Mucosa of descending colon (tissue), 3 donors: ENCODE results near the gene C14orf119. TPM values are rescaled to one million over a fixed set of nuclear protein-coding genes. Genes with fewer than 3 reads are reported as not detected.
A peak's percentile ranks its signal among the peaks of the same experiment; 100 is the strongest.

Source experiments
- ATAC-seq: fragments of 200-7000 bp; cut with Tn5 transposase; one replicate; pipeline ENCODE4 v1.9.1; 2020; ENCODE audit warnings: mild to moderate bottlenecking, moderate library complexity
- DNase-seq, 3 donors: peaks; one replicate each; pipeline ENCODE4 v3.0.0-alpha.2; 2020
- H3K36me3 ChIP-seq: fragments of 200-600 bp; one replicate; pipeline ENCODE4 v1.8.0; 2021; ENCODE audit warnings: low read depth, mild to moderate bottlenecking
- H3K4me1 ChIP-seq: fragments of 200-600 bp; one replicate; pipeline ENCODE4 v1.8.0; 2021; ENCODE audit warnings: low read depth, mild to moderate bottlenecking
- H3K4me3 ChIP-seq: fragments of 200-600 bp; one replicate; pipeline ENCODE4 v1.8.0; 2021; ENCODE audit warnings: mild to moderate bottlenecking
- H3K9me3 ChIP-seq: fragments of 200-600 bp; one replicate; pipeline ENCODE4 v1.8.0; 2021; ENCODE audit warnings: mild to moderate bottlenecking
- intact Hi-C, 2 donors: fragments of 100-400 bp; cut with DNase I in 1 of 2; cut with micrococcal nuclease in 1 of 2; formaldehyde crosslinking; loops; one replicate each; pipeline versions ENCODE4 v1.11.0 to v1.11.1; 2022; cut with DNase I, micrococcal nuclease
- total RNA-seq, 3 donors: library from RNA; stranded (reverse); fragmentation: NEBNext Ultra II Directional in 2 of 3; extraction: Animal tissue kit (Norgen Biotek cat#: 25700) in 2 of 3; gene quantifications; one replicate each; pipeline versions ENCODE4 v1.2.1 to v1.2.4, GENCODE V29; 2021 to 2023
- TF ChIP-seq, protein P1 (sequence below): fragments of 200-600 bp; IDR thresholded peaks from one replicate; pipeline ENCODE4 v1.8.0; 2022; ENCODE audit warnings: antibody characterized with exemption, mild to moderate bottlenecking
- donor health status: DM: no; HTN: no; CAD: no; lungs with moderate emphysema.
- donor health status: DM: no; HTN: no; CAD: no.
- donor health status: DM: no; HTN: yes; CAD: no.

Gene C14orf119
- total RNA-seq, 3 donors from 2014 or later = 46.6 to 48.3 (median 48.0) TPM

DNA sequence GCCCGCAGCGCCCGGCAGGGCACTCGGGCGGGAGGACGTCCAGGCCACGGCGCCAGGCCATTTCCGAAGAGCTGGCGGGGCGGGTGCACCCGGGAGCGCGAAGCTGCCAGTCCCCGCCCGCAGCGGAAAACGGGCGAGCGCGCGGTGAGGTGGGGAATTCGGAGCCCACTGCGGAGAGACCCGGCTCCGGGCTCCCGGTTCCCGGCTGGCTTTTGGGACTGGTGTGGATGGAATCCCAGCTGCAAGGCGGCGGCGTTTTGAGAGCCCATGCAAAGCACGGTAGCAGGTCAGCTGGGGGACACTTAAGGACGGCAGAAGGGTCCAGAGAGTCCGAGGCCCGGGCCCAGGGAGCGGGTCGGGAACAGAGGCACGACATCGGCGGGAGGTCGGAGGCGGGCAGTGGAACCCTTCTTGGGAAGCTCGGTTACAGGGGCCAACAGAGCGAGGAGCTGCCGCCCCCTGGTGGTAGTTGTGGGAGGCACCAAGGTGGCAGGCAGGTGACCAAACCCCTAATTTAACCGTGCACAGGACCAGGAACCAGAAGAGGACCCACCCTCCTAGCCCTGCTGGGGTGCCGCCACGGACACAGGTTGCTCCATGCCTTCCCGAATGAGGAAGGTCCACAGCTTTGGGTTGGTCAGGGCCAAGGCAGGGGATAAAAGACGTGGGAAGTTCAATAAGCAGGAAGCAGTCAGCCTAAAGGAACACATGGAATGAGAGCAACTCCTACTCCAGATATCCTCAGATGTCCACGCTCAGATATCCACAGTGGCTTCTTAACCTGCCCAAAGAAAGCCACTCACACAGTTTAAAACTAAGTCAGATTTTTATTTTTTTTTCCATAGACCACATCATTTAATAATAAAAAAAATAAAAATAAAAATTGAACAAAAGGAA is 37.3 kb upstream of the C14orf119 start:
- H3K4me1 ChIP-seq = peaks cover 12% of the 10 kb centered on the region
- TF ChIP-seq, protein P1, sequence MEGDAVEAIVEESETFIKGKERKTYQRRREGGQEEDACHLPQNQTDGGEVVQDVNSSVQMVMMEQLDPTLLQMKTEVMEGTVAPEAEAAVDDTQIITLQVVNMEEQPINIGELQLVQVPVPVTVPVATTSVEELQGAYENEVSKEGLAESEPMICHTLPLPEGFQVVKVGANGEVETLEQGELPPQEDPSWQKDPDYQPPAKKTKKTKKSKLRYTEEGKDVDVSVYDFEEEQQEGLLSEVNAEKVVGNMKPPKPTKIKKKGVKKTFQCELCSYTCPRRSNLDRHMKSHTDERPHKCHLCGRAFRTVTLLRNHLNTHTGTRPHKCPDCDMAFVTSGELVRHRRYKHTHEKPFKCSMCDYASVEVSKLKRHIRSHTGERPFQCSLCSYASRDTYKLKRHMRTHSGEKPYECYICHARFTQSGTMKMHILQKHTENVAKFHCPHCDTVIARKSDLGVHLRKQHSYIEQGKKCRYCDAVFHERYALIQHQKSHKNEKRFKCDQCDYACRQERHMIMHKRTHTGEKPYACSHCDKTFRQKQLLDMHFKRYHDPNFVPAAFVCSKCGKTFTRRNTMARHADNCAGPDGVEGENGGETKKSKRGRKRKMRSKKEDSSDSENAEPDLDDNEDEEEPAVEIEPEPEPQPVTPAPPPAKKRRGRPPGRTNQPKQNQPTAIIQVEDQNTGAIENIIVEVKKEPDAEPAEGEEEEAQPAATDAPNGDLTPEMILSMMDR = peak; percentile 88
- no peaks in the 10 kb centered on the region for H3K9me3 ChIP-seq
- intact Hi-C loops = loop anchor here (1.0 to 5.0 kb wide), 2 partner anchors 71 to 72 kb away; no protein-coding TSS in a partner anchor
- DNase-seq (peak; percentile 91 to 94 (median 93)), ATAC-seq (peak; percentile 88)
- H3K4me3 ChIP-seq = peak overlapping the region; percentile 48
- peaks cover 14% of the 10 kb centered on the region for H3K36me3 ChIP-seq

DNA sequence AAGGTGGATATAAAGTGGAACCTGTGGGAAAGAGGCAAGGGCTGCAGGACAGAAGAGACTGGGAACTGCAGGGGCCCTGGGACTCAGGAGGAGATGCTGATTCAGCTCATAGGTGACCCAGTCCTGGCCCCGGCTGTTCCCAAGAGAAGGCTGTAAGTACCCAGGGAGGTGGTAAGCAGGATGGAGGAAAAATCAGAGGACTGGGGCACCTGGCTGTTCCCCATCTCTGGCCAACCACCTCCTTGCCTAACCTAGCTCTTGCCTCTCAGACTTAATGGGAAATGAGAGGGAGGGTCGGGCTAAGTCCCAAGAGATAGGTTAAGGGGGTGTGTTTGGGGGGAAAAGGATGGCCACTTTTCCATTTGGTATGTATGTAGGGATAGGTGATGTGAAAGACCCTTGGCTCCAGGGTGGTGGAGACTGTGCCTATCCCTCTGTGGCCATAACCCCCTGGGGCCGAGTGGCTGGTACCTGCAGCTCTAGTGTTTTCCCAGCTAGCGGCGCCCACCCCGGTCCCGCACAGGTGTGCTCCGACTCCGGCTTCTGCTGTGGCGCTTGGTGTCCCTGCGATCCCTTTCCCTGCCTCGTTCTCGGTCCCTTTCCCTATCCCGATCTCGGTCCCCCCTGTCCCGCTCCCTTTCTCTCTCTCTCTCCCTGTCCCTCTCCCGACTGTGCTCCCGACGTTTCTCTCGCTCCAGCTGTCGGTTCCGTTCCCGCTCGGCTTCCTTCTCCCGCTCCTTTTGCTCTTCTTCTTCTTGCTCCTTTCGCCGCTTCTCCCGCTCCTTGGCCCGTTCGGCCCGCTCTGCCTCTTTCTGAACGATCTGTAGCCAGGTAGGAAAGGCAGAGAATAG is 36.4 kb upstream of the C14orf119 start:
- peak in 1 of 3 donors; percentile 54 for DNase-seq
- intact Hi-C loops = loop anchor here (1.0 to 5.0 kb wide), 2 partner anchors 72 to 73 kb away; no protein-coding TSS in a partner anchor
- H3K36me3 ChIP-seq = peaks cover 18% of the 10 kb centered on the region
- H3K4me3 ChIP-seq = no peak overlapping the region
- H3K9me3 ChIP-seq = no peaks in the 10 kb centered on the region
- H3K4me1 ChIP-seq = peaks cover 12% of the 10 kb centered on the region
- TF ChIP-seq, protein P1 = no peak
- no peak for ATAC-seq

DNA sequence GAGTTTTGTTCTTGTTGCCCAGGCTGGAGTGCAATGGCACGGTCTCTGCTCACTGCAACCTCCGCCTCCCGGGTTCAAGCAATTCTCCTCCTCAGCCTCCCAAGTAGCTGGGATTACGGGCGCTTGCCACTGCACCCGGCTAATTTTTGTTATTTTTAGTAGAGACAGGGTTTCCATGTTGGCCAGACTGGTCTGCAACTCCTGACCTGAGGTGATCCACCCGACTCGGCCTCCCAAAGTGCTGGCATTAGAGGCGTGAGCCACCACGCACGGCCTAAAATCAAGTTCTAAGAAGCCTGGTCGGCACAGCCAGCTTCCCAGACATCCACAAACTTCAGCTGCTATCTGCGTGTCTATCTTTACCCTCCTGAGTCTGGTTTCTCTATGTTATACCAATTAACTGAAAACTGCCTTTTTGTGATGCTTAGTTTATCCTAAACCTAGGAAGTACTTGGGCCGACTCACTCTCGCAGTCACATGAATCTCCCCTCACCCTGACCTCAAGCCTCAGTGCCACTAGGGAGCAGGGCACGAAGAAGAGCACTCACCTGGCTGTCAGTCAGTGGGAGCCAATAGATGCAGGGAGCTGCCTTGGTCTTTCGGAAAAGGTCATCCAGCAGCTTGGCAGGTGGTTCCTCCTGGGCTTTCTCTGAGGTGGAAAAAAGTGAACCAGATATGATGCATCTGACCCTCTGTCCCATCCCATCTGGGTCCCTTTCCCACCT is 34.6 kb upstream of the C14orf119 start:
- Histone ChIP-seq H3K9me3 (no peaks in the 10 kb centered on the region), H3K4me3 (no peak overlapping the region), H3K4me1 (peaks cover 12% of the 10 kb centered on the region), H3K36me3 (peaks cover 18% of the 10 kb centered on the region)
- TF ChIP-seq, protein P1 = no peak
- no peak for DNase-seq
- ATAC-seq = no peak
- intact Hi-C loops = no loop called here

DNA sequence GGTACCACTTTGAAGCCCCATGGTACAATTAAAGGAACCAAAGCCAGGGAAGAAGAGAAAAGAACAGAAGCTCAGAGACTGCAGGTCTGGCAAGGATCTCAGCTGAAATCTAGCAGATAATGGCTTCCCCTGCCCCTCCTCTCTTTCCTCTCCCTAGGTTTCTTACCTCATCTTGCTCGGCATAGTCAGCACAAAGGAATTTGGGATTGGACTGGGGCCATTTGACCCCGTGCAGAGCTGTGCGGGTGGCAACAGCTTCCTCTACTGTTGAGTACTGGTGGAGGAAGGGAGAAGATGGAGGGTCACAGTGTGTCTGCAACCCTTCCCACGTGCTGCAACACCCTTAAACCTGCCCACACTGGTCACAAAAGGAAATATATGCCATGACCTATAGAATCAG is 33.3 kb upstream of the C14orf119 start:
- Histone ChIP-seq H3K9me3 (no peaks in the 10 kb centered on the region), H3K4me1 (peaks cover under 1% of the 10 kb centered on the region), H3K36me3 (peaks cover 21% of the 10 kb centered on the region), H3K4me3 (no peak overlapping the region)
- TF ChIP-seq, protein P1 = no peak
- intact Hi-C loops = no loop called here
- DNase-seq (no peak), ATAC-seq (no peak)

- no peak overlapping the region for H3K4me3 ChIP-seq
- H3K36me3 ChIP-seq = peaks cover 29% of the 10 kb centered on the region
- TF ChIP-seq, protein P1 = no peak
- no peak for DNase-seq
- no peak for ATAC-seq
- peaks cover under 1% of the 10 kb centered on the region for H3K4me1 ChIP-seq
- H3K9me3 ChIP-seq = no peaks in the 10 kb centered on the region
- intact Hi-C loops = no loop called here
These were observed 31.7 kb upstream of the C14orf119 start for GRCh38 chr14:23063601-23064000.
